Activated B cell treated with CpG ODN at 0.5 μM for 24 hours (primary cell): ENCODE measurements around the gene NWD2. TPM values are rescaled to one million over a fixed set of nuclear protein-coding genes. Genes with fewer than 3 reads are reported as not detected.

Source experiments
- ATAC-seq: fragments of 200-7000 bp; cut with Tn5 transposase; one replicate; pipeline ENCODE4 v1.10.0; 2021; ENCODE audit warnings: low read depth, mild to moderate bottlenecking, moderate library complexity
- CTCF ChIA-PET: fragments of 350-600 bp; sonication (Branson Sonifier 250); formaldehyde crosslinking; loops from one replicate; lab custom pipeline; 2021; ENCODE audit warnings: antibody characterized with exemption; lab: Charles Lee
- POLR2A ChIA-PET: fragments of 350-600 bp; sonication (Branson Sonifier 250); formaldehyde crosslinking; loops from one replicate; lab custom pipeline; 2021; ENCODE audit warnings: antibody characterized with exemption; lab: Charles Lee
- DNase-seq: peaks from one replicate; pipeline ENCODE4 v3.0.0; 2022
- H3K27ac Mint-ChIP-seq: one replicate; pipeline ENCODE4 v1.8.0; 2020; ENCODE audit warnings: mixed read lengths
- H3K27me3 Mint-ChIP-seq: one replicate; pipeline ENCODE4 v1.8.0; 2021; ENCODE audit warnings: mixed read lengths
- H3K36me3 Mint-ChIP-seq: one replicate; pipeline ENCODE4 v1.8.0; 2021; ENCODE audit warnings: low read depth, mixed read lengths
- H3K4me1 Mint-ChIP-seq: one replicate; pipeline ENCODE4 v1.8.0; 2021; ENCODE audit warnings: mixed read lengths
- H3K4me3 Mint-ChIP-seq: one replicate; pipeline ENCODE4 v1.8.0; 2020; ENCODE audit warnings: mild to moderate bottlenecking, mixed read lengths
- H3K9me3 Mint-ChIP-seq: one replicate; pipeline ENCODE4 v1.8.0; 2020; ENCODE audit warnings: mixed read lengths
- intact Hi-C: fragments of 100-400 bp; cut with micrococcal nuclease; formaldehyde crosslinking; loops from one replicate; pipeline ENCODE4 v1.15.1; 2024
- total RNA-seq: library from RNA; stranded (reverse); gene quantifications from 2 replicates; pipeline ENCODE4 v1.2.3, GENCODE V29; 2022
- TF ChIP-seq, protein P1 (sequence below): fragments of 200-600 bp; IDR thresholded peaks from one replicate; pipeline ENCODE4 v1.8.0; 2022; ENCODE audit warnings: antibody characterized with exemption, mild to moderate bottlenecking

NWD2 gene
- total RNA-seq, 1 donor from 2014 or later, result not detected

DNA sequence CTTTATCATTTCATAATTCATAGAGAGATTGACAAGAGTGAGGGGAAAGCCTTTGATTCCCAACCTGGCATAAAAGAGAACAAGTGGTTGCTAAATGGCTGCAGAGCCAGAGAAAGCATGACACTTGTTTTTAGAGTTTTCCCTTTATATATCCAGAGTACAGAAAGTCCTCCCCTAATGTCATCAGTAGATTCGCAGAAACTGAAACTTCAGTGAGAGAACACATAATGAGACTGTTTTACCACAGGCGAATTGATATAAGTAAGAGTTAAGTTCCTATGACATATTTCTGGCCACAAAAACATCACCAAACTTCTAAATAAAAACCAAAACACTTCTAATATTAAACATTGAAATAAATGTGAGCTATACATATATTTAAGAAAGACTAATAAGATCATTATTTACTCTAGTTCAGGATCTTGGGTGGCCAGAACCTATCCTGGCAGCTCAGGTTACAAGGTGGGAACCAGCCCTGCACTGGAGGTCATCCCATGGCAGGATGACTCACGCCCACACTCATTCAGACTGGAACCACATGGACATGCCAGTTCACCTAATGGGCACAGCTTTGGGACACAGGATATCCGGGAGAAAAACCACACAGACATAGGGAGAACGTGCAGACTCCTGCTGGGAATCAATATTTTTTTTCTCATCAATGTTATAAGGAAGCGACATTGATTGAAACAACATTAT lies 35.5 kb downstream of the NWD2 start:
- ATAC-seq (no peak), DNase-seq (no peak)
- intact Hi-C loops, result no loop called here
- TF ChIP-seq, protein P1, sequence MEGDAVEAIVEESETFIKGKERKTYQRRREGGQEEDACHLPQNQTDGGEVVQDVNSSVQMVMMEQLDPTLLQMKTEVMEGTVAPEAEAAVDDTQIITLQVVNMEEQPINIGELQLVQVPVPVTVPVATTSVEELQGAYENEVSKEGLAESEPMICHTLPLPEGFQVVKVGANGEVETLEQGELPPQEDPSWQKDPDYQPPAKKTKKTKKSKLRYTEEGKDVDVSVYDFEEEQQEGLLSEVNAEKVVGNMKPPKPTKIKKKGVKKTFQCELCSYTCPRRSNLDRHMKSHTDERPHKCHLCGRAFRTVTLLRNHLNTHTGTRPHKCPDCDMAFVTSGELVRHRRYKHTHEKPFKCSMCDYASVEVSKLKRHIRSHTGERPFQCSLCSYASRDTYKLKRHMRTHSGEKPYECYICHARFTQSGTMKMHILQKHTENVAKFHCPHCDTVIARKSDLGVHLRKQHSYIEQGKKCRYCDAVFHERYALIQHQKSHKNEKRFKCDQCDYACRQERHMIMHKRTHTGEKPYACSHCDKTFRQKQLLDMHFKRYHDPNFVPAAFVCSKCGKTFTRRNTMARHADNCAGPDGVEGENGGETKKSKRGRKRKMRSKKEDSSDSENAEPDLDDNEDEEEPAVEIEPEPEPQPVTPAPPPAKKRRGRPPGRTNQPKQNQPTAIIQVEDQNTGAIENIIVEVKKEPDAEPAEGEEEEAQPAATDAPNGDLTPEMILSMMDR, result no peak
- peaks cover 17% of the 10 kb centered on the region for H3K9me3 Mint-ChIP-seq
- H3K27ac Mint-ChIP-seq, result no peak overlapping the region
- ChIA-PET CTCF (no interaction called here), POLR2A (no interaction called here)
- H3K36me3 Mint-ChIP-seq, result no peaks in the 10 kb centered on the region
- no peak overlapping the region for H3K4me3 Mint-ChIP-seq
- no peaks in the 10 kb centered on the region for H3K27me3 Mint-ChIP-seq
- no peaks in the 10 kb centered on the region for H3K4me1 Mint-ChIP-seq

DNA sequence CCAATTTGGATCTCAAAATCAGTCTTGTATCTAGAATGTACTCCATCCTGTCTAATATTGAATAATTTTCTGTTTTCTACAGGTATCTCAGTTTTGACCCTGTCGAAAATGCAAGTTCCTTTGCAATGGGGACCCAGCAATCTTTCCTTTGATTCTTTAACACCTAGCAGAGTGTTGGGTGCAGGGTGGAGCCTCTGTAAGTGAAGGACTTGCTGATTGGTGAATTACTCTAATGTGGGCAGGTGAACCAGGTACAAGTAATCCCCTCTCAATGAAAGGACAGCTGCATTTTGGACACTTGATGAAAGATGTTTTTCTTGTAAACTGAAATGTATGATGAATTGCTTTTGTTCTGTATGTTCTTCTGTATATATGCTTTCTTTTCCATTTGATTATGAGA lies 54.9 kb downstream of the NWD2 start:
- no peak overlapping the region for H3K4me3 Mint-ChIP-seq
- DNase-seq, result no peak
- POLR2A ChIA-PET, result no interaction called here
- H3K27ac Mint-ChIP-seq, result no peak overlapping the region
- ATAC-seq, result no peak
- H3K9me3 Mint-ChIP-seq, result no peaks in the 10 kb centered on the region
- TF ChIP-seq, protein P1, result no peak
- H3K36me3 Mint-ChIP-seq, result no peaks in the 10 kb centered on the region
- intact Hi-C loops, result no loop called here
- H3K4me1 Mint-ChIP-seq, result no peaks in the 10 kb centered on the region
- H3K27me3 Mint-ChIP-seq, result no peaks in the 10 kb centered on the region
- CTCF ChIA-PET, result no interaction called here

DNA sequence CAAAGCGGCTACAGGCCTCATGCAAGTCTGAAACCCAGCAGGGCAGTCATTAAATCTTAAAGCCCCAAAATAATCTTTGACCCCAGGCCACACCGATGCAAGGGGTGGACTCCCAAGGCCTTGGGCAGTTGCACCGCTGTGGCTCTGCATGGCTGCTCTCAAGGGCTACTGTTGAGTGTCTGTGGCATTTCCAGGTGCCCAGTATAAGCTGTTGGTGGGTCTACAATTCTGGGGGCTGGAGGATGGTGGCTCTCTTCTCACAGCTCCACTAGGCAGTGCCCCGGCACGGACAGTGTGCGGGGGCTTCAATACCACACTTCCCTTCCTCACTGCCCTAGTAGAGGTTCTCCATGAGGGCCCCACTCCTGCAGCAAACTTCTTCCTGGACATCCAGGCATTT lies 60.1 kb downstream of the NWD2 start:
- CTCF ChIA-PET, result no interaction called here
- no peak overlapping the region for H3K4me3 Mint-ChIP-seq
- H3K9me3 Mint-ChIP-seq, result peaks cover 2% of the 10 kb centered on the region
- H3K36me3 Mint-ChIP-seq, result no peaks in the 10 kb centered on the region
- POLR2A ChIA-PET, result no interaction called here
- no peaks in the 10 kb centered on the region for H3K27me3 Mint-ChIP-seq
- intact Hi-C loops, result no loop called here
- ATAC-seq (no peak), DNase-seq (no peak)
- no peak overlapping the region for H3K27ac Mint-ChIP-seq
- no peaks in the 10 kb centered on the region for H3K4me1 Mint-ChIP-seq
- TF ChIP-seq, protein P1, result no peak

DNA sequence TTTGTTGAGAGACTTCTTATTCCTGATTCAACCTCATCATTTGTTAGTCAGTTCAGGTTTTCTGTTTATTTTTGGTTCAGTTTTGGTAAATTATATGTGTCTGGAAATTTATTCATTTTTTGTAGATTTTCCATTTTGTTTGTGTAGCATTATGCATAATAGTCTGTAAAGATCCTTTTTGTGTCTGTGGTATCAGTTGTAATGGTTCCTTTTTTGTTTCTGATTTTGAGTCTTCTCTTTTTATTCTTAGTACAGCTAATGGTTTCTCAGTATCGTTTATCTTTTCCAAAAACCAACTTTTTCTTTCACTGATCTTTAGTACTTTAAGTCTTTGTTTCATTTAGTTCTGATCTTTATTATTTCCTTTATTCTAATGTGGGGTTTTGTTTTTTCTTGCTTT lies 61.4 kb downstream of the NWD2 start:
- Mint-ChIP-seq H3K27ac (no peak overlapping the region), H3K4me1 (no peaks in the 10 kb centered on the region), H3K9me3 (peaks cover 6% of the 10 kb centered on the region), H3K4me3 (no peak overlapping the region), H3K36me3 (no peaks in the 10 kb centered on the region), H3K27me3 (no peaks in the 10 kb centered on the region)
- ChIA-PET POLR2A (no interaction called here), CTCF (no interaction called here)
- intact Hi-C loops, result no loop called here
- no peak for DNase-seq
- TF ChIP-seq, protein P1, result no peak
- ATAC-seq, result no peak

DNA sequence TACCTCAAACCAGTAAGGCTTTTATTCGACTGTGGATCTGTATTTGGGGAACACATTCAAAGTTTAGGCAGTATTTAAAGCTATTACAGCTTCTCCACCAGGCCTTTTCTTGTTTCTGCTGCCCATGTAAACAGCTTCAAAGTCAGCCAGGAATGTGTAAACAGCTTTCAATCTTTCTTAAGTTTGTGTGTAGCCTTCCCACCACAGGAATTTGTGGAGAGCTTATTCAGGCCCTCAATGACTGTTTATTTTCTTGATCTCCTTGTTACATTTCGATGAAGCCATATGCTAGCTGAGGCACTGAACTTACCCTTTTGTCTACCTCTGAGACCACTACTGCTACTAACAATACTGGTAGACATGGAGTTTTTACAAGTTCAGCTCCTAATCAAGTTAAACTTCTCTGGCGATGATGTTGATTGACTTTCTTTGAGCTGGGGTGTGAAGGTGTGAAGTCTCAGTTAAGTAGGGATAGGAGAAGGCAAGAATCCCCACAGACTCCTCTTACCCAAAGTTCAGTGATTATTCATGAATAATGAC lies 72.6 kb downstream of the NWD2 start:
- DNase-seq (no peak), ATAC-seq (no peak)
- Mint-ChIP-seq H3K4me3 (no peak overlapping the region), H3K9me3 (peaks cover 14% of the 10 kb centered on the region), H3K4me1 (no peaks in the 10 kb centered on the region), H3K27ac (no peak overlapping the region), H3K27me3 (no peaks in the 10 kb centered on the region), H3K36me3 (no peaks in the 10 kb centered on the region)
- ChIA-PET POLR2A (no interaction called here), CTCF (no interaction called here)
- intact Hi-C loops, result no loop called here
- TF ChIP-seq, protein P1, result no peak
